A204.1 (cell line): ENCODE results near the gene LPCAT1.
"Not testable (repeated sequence)": the region's sequence is repeated elsewhere in the genome, so short reads cannot be mapped to it uniquely, and the experiment has no call there.

Experiments used
- FAIRE-seq: peaks from 2 replicates; lab custom pipeline; 2012; peaks lifted over from hg19 to GRCh38; lab: Jason Lieb, UNC

LPCAT1 gene

DNA sequence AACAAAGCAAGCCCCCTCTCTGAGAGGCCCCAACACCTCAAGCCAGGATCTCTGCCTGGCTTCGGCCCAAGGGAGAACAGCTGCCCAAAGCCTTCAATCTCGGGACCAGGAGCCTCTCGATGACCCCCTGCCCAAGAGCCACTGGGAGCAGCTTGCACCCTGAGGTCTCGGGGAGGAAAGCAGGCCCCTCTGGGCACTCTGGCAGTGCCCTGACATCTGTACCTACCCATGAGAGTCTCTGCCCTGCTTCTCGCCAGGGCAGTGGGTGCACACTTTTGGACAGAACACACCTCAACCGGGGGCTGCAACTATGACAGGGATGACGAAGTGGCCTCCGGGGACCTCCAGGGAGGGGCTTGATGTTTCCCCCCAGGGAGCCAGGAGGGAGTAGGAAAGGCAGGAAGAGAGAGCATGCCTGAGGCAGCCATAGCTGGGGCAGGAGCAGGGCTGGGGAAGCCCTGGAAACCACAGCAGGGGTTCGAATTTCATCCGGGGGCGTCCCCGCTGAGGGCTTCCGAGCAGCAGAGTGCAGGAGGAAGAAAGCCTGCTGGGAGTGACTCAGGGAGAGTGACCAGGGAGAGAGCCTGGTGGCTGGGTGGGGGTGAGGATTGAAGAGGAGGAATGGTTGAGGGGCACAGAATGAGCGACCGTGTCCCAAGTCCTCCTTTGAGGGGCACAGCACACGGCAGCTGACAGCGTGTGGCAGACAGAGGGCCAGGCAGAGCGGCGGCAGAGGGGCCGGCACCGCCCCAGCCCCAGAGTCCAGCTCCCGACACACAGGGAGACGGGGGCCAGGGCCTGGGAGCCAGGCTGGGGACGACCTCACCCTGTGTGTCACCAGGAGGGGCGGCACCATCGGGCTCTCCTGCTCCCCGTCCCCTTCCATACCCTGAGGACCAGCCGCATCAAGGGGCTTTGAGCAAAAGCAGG, 1.8 kb downstream of the LPCAT1 start:
- FAIRE-seq = no peak

GRCh38 chr5:1520791-1521453, 2.8 kb downstream of the LPCAT1 start:
- FAIRE-seq = no peak

DNA sequence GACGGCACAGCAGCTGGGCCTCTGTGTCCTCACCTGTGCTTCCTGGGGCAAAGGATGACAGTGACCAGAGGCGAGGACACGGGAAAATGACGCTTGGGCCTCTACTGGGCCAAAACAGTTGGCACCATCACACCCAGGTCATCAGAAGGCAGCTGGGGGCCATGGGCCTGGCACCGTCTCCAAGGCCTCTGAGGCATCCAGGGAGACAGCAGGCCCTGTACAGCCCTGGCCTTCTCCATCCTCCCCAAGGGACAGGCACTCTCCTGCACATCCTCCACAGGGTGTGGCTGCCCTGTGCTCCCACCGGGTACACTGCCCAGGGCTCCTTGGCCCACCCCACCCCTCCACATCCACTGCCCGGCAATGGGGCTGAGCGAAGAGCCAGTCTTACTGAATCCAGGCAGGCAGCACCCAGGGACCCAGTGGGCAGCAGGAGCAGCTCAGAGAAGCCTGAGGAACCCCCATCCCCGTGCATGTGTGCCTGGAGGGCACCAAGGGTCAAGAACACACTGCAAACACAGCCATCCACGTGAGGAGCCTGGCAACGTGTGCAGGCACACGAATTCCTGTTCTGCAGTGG, 4.0 kb downstream of the LPCAT1 start:
- no peak for FAIRE-seq

DNA sequence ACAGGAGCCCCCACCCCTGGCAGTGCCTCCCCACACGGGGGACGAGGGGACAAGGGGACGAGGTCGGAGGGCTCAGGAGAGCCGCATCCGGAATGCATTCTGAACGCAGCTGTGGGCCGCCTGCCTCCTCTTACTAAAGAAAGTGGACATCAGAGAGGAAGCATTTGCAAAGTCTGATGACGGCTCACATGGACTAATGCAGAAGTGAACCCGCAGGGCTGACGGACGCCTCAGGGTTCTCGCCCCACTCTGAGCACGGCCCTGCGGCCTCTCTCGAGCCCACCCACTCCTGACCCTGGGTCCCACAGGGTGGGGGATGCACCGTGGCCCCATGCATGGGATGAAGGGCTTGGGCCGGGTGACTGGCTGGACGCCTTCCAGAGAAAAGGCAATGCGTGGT, 5.9 kb downstream of the LPCAT1 start:
- FAIRE-seq = no peak

- FAIRE-seq = no peak
Observed at GRCh38 chr5:1516615-1517601, 6.9 kb downstream of the LPCAT1 start.

- no peak for FAIRE-seq
Observed at GRCh38 chr5:1515921-1516571, 7.7 kb downstream of the LPCAT1 start.

DNA sequence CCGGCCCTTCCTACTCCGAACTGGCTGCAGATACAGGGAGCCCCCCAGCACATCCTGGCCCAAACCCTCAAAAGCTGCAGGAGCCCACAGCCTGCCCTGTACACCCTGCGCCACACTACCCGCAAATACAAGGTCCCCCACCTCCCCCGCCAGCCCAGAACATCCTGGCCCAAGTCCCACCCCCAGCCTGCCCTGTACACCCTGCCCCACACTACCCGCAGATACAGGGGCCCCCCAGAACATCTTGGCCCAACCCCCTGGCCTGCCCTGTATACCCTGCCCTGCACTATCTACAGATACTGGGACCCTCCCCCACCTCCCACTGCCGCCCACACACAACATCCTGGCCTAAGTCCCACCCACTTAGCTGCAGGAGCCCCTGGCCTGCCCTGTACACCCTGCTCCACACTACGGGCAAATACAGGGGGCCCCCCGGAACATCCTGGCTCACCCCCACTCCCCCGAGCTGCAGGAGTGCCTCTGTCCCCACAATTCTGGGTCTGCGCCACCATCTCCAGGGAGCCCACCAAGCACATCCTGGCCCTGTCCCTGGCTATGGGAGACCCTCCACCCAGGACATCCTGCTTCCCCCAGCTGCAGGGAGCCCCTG, 8.3 kb downstream of the LPCAT1 start:
- FAIRE-seq = no peak

- not testable (repeated sequence) for FAIRE-seq
Observed at GRCh38 chr5:1514819-1515310, 8.9 kb downstream of the LPCAT1 start.

- no peak for FAIRE-seq
Observed at GRCh38 chr5:1514027-1514818, 9.5 kb downstream of the LPCAT1 start.

DNA sequence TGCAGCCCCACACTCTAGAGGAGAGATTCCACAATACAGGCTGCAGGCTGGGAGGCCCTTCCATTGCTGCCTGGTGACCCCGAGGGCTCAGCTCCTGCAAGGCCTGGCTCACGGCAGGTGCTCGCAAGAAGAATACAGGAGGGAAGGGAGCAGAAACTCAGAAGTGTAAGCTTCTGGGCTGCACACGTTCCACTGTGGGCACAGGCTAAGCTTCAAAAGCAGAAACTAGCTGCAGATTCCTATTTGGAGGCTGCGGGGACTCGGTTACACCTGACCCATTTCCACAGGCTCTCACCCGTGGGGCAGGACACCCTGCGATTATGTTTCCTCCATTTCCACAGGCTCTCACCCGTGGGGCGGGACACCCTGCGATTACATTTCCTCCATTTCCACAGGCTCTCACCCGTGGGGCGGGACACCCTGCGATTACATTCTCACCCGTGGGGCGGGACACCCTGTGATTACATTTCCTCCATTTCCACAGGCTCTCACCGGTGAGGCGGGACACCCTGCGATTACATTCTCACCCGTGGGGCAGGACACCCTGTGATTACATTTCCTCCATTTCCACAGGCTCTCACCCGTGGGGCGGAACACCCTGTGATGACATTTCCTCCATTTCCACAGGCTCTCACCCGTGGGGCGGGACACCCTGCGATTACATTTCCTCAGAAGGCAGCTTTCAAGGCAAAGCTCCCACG, 10.3 kb downstream of the LPCAT1 start:
- FAIRE-seq = no peak

DNA sequence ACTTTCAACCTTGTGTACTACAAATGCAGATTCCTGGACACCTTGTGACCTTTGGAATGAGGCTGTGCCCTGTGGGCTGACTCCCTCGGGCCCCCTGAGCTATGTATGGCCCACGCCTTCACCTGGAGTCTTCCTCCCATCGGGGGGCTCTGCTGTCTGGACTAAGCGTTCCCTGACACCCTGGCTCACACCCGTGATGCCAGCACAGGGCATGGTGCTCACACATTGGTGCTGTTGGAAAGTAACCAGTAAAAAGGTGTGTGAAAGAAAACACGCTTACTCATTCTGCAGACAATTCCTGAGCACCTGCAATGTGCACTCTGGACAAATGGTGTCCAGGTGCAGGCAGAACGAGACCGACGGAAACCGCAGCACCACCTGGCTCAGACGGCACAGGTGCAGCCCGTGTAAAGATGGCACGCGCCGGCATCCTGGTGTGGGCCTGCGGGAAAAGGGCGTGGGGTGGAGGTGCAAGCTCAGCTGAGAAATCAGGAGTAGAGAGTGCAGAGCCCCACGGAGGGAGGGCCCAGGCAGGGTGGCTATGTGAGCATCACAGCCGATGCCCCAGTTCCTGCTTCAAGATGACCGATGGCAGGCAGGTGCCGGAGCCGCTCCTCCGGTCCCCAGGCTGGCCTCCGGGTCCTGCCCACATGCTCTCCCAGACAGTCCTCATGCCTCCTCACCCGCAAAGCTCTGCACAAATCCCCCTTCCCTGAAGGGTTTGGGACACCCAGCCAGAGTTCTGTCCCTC, 11.0 kb downstream of the LPCAT1 start:
- FAIRE-seq = no peak

GRCh38 chr5:1511651-1512540, 11.9 kb downstream of the LPCAT1 start:
- no peak for FAIRE-seq

- no peak for FAIRE-seq
Observed at GRCh38 chr5:1511048-1511447, 12.7 kb downstream of the LPCAT1 start.

- no peak for FAIRE-seq
Observed at GRCh38 chr5:1510631-1511030, 13.1 kb downstream of the LPCAT1 start.

DNA sequence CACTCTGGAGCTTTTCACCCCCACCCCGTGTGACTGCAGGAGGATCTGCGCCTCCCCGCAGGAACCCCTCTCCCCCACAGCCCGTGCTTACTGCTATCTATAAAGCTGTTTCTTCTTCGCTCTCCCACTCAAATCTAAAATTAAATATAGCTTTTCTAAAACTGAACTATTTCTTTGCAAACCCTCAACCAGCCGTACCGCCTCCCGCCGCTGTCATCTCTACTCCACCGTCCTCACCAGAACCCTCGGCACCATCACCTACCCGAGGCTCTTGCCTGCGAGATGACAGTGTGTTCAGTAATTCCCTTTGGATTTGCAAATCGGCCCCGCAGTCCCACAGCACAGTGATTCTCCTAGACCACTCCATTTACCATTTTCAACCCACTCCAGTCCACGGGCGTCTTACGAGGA, 13.6 kb downstream of the LPCAT1 start:
- no peak for FAIRE-seq

- FAIRE-seq = no peak
Observed at GRCh38 chr5:1509346-1510085, 14.2 kb downstream of the LPCAT1 start.
